Measurements from ENCODE around the gene TBXAS1. TPM values are rescaled to one million over a fixed set of nuclear protein-coding genes. Genes with fewer than 3 reads are reported as not detected.

TBXAS1 gene
- total and polyA plus RNA-seq, 2 of the 8 experiments (the other 6 are each of a cell fraction or from before 2014, with no cell fraction given), result 0.86 to 2.1 TPM

DNA sequence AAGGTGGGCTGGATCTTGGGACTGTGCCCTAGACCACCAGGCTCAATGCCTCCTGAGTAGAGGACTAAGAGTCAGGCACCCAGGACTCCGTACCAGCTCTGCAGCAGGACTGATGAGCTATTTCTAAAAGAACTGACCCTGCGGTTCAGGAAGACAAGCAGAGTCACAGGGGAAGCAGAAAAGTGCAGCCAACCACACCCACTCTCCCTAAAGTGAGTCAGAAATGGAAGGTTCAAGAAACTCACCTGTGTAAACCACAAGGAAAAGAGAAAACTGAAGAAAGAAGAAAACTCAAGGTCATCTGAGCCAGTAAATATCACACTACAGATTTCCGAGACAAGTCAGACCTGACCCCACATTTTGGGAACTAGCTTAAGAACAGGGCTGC is 231.2 kb downstream of the TBXAS1 start (continued):
- TF ChIP-seq, protein P1, sequence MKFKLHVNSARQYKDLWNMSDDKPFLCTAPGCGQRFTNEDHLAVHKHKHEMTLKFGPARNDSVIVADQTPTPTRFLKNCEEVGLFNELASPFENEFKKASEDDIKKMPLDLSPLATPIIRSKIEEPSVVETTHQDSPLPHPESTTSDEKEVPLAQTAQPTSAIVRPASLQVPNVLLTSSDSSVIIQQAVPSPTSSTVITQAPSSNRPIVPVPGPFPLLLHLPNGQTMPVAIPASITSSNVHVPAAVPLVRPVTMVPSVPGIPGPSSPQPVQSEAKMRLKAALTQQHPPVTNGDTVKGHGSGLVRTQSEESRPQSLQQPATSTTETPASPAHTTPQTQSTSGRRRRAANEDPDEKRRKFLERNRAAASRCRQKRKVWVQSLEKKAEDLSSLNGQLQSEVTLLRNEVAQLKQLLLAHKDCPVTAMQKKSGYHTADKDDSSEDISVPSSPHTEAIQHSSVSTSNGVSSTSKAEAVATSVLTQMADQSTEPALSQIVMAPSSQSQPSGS (IDR thresholded peaks at IDR 0.05; ENCODE audit: low read length), result no peak
- no peak for TF ChIP-seq SAP30 (IDR thresholded peaks at IDR 0.05; ENCODE audit: insufficient read depth, insufficient replicate concordance, low read length)

All from H1 (cell line).